HFF-Myc (cell line): ENCODE data around the gene NCAN.

ENCODE experiments used
- DNase-seq: peaks from one replicate; pipeline ENCODE4 v3.0.0-alpha.2; 2011; ENCODE audit warnings: low read depth; ENCODE audit errors: extremely low read depth
- H3K4me3 ChIP-seq: replicated peaks from 2 replicates; pipeline ENCODE4 v1.5.1; 2011; ENCODE audit warnings: low read depth, mild to moderate bottlenecking, control low read depth, low read length
- CTCF ChIP-seq: IDR thresholded peaks from 2 replicates; pipeline ENCODE4 v1.5.1; 2012; ENCODE audit warnings: mild to moderate bottlenecking, low read depth, low read length, control low read depth; ENCODE audit errors: missing control alignments

Gene NCAN

DNA sequence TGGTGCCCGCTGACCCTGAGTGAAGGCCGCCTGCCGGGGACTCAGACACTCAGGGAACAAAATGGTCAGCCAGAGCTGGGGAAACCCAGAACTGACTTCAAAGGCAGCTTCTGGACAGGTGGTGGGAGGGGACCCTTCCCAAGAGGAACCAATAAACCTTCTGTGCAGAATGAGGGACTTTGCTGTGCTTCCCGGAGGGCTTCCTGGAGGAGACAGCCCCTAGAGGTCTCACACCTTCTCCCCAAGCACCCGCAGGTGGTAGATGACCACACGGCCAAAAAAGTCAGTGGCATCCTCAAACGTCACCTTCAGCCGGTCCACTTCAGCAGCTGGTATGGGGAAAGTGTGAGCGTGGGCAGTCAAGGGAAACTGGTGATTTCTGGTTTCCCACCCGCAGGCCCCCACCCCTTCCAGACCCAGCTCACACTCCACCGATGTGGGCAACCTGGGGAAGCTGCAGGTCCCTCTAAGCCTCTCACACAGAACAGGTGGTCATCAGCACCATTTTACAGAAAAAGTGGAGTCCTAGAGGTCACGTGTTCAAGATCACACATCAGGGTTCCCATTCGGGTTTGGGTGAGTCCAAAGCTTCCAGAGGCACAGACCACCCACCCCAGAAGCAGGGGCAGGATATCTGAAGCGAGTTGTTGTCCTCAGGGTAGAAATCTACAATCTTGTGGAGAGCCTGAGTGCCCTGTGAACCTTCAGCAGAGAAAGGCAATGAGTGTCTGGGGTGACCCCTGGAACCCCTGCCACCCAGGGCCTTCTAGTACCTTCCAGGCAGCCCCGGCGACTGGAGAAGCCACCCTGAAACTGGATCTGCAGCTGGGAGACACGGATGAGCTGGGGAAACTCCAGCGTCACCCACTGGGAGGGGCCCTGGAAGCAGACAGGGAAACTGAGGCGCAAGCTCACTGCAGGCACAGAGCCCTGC lies 9.8 kb upstream of the NCAN start:
- no peak for DNase-seq
- H3K4me3 ChIP-seq: peak overlapping the region; percentile 70
- no peak for TF ChIP-seq CTCF

DNA sequence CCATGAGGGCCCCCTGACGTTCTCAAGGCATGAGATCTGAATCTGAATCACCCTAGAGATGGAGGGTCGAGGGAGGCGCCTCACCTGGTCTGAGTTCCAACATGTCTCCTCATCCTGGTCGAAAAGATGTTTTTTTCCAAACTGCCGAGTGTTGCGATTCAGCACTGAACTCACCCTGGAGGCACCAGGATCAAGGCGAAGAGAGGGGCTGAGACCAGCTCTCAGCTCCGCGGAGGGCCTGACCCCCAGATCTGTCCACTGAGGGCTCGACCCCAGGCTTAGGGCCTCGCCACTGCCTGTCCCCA lies 9.1 kb upstream of the NCAN start:
- H3K4me3 ChIP-seq: peak overlapping the region; percentile 70
- no peak for TF ChIP-seq CTCF
- no peak for DNase-seq

- DNase-seq: peak; percentile 82
- H3K4me3 ChIP-seq: peak within 1 kb of the TSS; percentile 70
- TF ChIP-seq CTCF: no peak
Observed at GRCh38 chr19:19203012-19203856, 8.5 kb upstream of the NCAN start, which contains the start of gene NR2C2AP. Gene NR2C2AP, minus strand, starts transcription at chr19:19203414. Its CDS starts 354 bp downstream, at chr19:19203060.

GRCh38 chr19:19204181-19204580 lies 7.6 kb upstream of the NCAN start:
- no peak for TF ChIP-seq CTCF
- no peak overlapping the region for H3K4me3 ChIP-seq
- DNase-seq: no peak

DNA sequence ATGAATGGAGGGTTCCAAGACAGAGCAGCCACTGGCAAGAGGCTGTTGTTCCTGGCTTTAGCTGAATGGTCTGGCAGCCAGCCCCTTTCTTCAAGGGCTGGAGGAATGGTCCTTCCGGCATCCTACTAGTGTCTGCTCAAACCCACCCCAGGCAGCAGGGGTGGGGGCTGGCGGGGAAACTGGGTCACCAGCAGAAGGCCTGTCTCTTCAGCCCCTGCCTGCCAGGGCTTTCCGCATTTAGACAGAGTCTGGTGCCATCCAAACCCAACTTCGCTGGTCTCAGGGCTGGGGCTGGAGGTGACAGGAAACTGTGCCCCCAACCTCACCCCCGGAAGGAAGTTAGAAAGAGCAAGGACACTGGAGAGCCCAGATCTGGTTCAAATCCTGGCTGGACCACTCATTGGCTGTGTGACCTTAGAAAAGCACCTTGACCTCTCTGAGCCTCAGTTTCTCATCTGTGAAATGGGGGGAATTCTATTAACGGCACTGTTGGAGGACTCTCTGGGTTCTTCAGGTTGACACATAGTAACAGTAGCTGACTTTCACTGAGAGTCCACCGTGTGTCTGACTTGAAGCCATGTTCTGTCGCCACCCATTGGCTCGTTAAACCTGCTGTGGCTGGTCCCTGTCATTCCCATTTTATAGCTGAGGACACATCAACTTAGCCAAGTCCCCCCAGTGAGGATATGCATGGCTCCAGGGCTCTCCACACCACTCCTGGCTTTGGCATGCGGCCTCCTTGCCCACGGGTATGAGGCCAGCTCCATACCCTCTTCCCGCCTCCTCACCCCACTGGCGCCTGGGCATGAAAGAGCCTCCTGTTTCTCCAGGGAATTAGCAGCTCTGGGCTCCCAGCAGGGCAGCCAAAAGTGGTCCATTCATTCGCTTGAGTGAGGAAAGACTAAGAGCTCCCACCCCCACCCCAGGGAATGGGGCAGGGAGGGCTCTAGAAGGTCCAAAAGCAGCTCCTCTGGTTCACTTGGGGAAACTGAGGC lies 6.0 kb upstream of the NCAN start:
- H3K4me3 ChIP-seq: no peak overlapping the region
- TF ChIP-seq CTCF: no peak
- no peak for DNase-seq

DNA sequence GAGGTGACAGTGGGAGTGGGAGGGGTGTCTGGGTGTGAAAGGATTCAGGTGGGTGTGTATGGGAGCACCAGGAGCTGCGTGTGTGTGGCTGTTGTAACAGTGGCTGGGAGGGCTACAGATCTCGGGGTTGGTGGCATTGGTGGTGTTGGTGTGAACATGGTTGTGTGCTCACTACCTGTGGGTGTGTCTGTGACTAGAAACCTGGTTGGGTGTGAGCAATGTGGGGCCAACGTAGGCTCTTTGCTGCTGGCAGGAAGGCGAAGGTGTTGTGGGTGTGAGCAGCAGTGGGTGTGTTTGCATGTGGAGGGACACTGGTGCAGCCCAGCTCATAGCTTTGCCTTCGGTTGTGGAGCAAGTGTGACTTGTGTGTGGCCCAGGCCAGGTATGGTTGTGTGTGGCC lies 4.8 kb upstream of the NCAN start:
- no peak for TF ChIP-seq CTCF
- DNase-seq: no peak
- H3K4me3 ChIP-seq: no peak overlapping the region
